NCI-H1694 treated with DMSO at 0.1 percent for 48 hours (cell line): ENCODE measurements around the gene EXPH5.
"Not testable (repeated sequence)": the region's sequence is repeated elsewhere in the genome, so short reads cannot be mapped to it uniquely, and the experiment has no call there.

Experiments used
- DNase-seq: peaks from one replicate; lab custom pipeline; 2025; lab: John Stamatoyannopoulos, UW

The EXPH5 gene

GRCh38 chr11:108593214-108593922 lies at the start of gene EXPH5:
Gene EXPH5, minus strand, starts transcription at chr11:108593768. Its CDS starts 232 bp downstream, at chr11:108593536.
- peak; percentile 2 for DNase-seq

GRCh38 chr11:108641752-108642151 lies 48.2 kb upstream of the EXPH5 start:
- DNase-seq, result not testable (repeated sequence)

DNA sequence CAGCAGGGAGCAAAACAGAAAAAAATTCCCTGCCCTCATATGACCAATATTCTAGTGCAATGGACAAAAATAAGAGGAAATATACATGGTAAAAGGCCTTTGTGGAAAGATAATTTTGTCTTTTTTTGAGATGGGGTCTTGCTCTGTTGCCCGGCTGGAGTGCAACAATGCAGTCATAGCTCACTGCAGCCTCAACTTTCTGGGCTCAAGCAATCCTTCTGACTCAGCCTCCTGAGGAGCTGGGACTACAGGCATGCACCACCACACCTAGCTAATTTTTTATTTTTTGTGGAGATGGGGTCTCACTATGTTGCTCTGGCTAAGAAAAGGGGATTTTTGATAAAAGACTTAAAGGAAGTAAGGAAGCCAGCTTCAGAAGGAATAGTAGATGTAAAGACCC lies 45.6 kb upstream of the EXPH5 start:
- DNase-seq, result no peak

GRCh38 chr11:108636222-108636621 lies 42.7 kb upstream of the EXPH5 start:
- no peak for DNase-seq

- DNase-seq, result no peak
Observed at GRCh38 chr11:108635106-108635505, 41.5 kb upstream of the EXPH5 start.

GRCh38 chr11:108632041-108632704 lies 38.6 kb upstream of the EXPH5 start:
- no peak for DNase-seq

GRCh38 chr11:108629274-108629673 lies 35.7 kb upstream of the EXPH5 start:
- no peak for DNase-seq

GRCh38 chr11:108628812-108629211 lies 35.2 kb upstream of the EXPH5 start:
- no peak for DNase-seq

- no peak for DNase-seq
Observed at GRCh38 chr11:108628326-108628725, 34.8 kb upstream of the EXPH5 start.

DNA sequence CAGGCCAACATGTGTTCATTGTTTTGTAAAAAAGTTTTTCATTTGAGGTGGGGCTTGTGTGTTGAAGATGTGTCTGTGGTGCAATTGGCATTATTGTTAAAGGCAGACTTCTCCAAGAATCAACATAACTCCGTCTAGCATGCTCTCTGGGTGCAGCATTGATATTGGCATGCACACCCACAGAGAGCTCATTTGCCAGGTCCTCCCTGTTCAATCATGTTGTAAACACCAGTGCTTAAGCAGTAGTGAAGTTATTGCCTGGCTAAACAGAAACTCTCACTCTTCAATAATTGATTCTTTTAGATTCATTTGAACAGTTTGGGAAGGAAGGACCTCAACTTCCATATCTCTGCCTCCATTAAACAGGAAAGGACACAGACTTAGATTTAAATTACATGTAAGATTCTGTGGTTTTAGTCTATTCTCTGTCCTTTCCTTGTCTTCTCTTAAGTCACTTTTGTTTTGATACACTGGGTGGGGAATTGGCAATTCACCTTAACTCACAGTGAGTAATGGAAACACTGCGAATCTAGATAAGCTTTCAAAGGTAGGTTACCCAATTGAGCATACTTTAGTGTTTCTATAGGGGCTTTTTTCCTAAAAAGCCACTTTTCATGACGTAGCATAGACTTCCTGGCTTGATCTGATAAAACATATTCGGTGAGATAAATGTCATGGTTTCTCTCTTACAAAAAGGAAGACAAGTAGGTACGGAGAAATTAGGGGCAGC lies 30.8 kb upstream of the EXPH5 start:
- no peak for DNase-seq

DNA sequence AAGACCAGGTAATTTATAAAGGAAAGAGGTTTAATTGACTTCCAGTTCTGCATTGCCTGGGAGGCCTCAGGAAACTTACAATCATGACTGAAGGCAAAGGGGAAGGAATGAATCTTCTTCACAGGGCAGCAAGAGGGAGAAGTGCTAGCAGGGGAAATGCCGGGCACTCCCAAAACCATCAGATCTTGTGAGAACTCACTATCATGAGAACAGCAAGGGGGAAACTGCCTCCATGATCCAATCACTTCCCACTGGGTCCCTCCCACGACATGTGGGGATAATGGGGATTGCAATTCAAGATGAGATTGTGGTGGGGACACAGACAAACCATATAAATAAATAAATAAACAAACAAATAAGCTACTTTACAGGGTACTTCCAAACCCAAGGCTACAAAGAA lies 28.8 kb upstream of the EXPH5 start:
- DNase-seq, result no peak

DNA sequence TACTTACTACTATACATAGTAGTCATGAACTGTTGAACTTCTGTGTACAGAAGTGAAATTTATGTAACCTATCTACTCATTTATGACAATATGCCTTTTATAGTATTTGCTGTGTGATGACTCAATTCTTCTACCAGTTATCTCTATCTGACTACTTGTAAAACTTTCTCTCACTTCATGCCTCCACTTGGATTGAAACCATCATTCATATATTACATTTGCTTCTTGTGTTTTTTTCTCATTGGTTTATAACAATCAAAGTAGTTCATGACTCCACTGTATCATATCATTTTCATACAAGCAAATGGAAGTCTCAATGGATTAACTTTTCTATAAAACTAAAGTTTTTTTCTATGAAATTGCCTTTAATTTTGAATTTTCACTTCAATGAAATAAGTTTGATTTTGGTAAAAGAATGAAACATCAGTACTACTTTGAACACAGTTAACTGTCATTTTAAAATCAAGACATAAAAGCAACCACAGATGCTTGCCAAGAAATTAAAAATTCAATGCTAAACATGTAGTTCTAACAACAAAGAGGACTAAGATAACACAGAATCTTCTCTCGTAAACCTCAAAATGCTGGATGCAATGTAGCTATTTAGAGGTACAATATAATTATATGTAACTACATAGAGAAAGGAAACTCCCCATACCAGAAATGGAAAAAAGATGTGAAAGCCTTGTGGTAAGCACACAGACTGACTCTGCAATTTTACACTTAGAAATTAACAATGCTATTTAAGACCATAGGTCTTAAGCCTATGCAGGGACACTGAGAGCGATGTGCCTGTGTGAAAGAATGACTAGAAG lies 27.6 kb upstream of the EXPH5 start:
- no peak for DNase-seq

GRCh38 chr11:108618529-108618928 lies 25.0 kb upstream of the EXPH5 start:
- no peak for DNase-seq

DNA sequence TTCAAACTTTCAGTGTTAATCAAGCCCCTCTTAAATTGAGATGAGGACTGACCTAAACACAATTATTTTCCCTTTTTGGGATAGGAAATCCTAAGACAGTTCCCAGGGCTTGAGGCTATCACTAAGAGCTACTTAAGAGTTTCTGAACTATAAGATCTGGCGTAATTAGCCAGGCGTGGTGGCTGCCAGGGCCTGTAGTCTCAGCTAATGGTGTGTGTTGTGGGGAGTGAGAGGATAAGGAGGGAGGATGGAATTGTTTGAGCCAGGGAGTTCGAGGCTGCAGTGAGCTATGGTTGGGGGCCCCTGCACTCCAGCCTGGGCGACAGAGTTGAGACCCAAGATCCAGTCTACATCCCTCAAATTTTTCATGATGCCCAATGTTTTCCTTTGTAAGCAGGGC lies 23.5 kb upstream of the EXPH5 start:
- no peak for DNase-seq

DNA sequence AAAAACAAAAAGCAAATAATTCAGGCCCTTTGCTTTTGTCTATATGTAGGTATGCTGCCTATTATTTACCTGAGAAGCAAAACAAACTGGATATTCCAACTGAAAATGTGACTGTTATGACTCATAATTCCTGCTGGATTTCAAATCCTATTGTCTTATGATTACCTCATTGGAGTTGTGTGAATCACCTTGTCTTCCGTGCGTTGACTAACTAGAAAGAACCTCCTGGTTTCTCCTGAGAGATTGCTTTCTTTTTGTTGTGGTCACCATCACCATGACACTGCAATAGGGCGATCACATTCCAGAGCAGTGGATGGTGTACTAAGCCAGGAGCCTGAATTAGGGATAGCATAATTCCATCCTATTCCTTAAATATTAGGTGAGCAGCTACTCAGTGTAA lies 23.0 kb upstream of the EXPH5 start:
- no peak for DNase-seq

DNA sequence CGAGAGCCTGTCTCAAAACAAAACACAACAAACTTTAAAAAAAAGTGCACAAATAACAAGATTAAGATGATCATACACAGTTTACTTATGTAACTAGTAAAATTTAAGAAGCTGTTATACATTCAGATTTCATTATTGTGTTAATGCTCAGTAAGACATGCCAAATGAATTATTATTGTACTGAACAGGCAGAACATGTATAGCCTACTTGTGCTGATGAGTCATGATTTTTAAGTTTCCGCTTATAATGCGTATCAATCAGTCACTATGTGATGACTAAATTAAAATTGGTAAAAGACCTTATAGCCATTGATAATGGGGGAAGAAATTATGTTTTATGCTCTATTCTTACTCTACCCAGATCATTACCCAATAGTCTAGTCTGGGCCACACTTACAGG lies 20.5 kb upstream of the EXPH5 start:
- no peak for DNase-seq

DNA sequence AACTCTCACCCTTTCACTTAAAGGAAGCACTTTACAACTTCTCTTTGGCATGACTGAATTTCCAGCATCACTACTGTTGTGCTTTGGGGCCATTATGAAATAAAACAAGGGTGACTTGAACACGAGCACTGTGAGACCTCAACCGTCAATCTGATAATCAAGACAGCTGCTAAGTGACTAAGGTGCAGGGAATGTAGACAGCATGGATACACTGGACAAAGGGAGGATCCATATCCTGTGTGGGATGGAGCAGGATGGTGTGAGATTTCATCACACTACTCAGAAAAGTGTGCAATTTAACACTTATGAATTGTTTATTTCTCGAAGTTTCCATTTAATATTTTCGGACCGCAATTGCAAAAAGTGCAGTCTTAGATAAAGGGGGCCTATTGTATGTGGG lies 16.1 kb upstream of the EXPH5 start:
- no peak for DNase-seq

GRCh38 chr11:108608548-108608947 lies 15.0 kb upstream of the EXPH5 start:
- no peak for DNase-seq

- no peak for DNase-seq
Observed at GRCh38 chr11:108606495-108607160, 13.1 kb upstream of the EXPH5 start.

DNA sequence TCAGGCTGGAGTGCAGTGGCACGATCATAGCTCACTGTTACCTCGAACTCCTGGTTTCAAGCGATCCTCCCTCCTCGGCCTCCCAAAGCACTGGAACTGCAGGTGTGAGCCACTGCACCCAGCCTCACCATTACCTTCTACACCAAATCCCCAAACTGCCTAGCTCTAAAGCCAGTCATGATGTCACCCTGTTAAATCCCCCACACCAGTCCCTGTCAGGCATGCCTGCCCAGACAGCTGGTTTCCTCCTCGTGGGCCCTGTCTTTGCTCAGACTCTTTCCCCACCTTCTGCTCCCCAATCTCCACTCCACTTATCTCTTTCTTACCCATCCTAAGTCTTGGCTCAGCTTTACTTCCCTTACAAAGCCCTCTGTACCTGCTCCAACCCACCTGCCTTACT lies 12.5 kb upstream of the EXPH5 start:
- DNase-seq, result no peak

DNA sequence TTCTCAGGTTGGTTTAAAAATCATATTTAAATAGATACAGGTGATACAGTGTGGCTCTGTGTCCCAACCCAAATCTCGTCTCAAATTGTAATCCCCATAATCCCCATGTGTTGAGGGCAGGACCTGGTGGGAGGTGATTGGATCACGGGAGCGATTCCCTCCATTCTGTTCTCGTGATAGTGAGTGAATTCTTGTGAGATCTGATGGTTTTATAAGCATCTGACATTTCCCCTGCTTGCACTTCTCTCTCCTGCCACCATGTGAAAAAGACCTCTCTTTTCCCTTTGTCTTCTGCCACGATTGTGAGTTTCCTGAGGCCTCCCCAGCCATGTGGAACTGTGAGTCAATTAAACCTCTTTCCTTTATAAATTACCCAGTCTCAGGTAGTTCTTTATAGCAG lies 9.2 kb upstream of the EXPH5 start:
- DNase-seq, result not testable (repeated sequence)

DNA sequence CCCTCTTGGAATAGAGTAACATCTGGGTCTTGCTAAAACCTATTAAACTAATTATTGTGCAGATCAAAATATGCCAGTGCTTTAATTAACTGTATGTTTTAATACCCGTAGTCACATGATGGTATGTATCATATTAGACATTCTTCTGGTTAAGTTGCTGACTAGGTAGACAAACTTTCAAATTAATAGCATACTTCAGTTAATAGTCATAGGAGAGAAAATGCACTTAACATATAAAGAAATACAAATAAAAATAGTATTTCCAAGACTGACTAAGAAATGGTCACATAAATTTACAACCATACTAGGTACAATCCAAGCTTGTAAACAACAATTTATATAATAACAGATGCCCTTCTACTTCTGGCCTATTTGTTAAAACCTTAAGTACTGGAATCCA lies 7.6 kb upstream of the EXPH5 start:
- DNase-seq, result no peak
